Kasumi-1 (cell line): Measurements from ENCODE around the gene ACOXL.
A peak's percentile ranks its signal among the peaks of the same experiment; 100 is the strongest.
"Not testable (repeated sequence)": the region's sequence is repeated elsewhere in the genome, so short reads cannot be mapped to it uniquely, and the experiment has no call there.

Experiments used
- DNase-seq, 2 experiments: peaks; one replicate each; lab custom pipeline; 2025; lab: John Stamatoyannopoulos, UW

The ACOXL gene

GRCh38 chr2:111061191-111061590, 328.8 kb downstream of the ACOXL start:
- no peak for DNase-seq

GRCh38 chr2:111062417-111062816, 330.0 kb downstream of the ACOXL start:
- DNase-seq, result no peak

- peak; percentile 58 to 65 for DNase-seq
Measured at GRCh38 chr2:111066062-111066593, 333.8 kb downstream of the ACOXL start.

GRCh38 chr2:111068435-111069058, 336.2 kb downstream of the ACOXL start:
- peak; percentile 11 to 13 for DNase-seq

- no peak for DNase-seq
Measured at GRCh38 chr2:111069722-111070121, 337.3 kb downstream of the ACOXL start.

GRCh38 chr2:111071600-111072171, 339.3 kb downstream of the ACOXL start:
- DNase-seq, result no peak

- DNase-seq, result no peak
Measured at GRCh38 chr2:111072220-111072871, 340.0 kb downstream of the ACOXL start.

- DNase-seq, result not testable (repeated sequence)
Measured at GRCh38 chr2:111082659-111083058, 350.3 kb downstream of the ACOXL start.

- DNase-seq, result no peak
Measured at GRCh38 chr2:111091811-111092211, 359.4 kb downstream of the ACOXL start.

GRCh38 chr2:111094691-111095090, 362.3 kb downstream of the ACOXL start:
- DNase-seq, result no peak

- no peak for DNase-seq
Measured at GRCh38 chr2:111095434-111095833, 363.1 kb downstream of the ACOXL start.

- DNase-seq, result no peak
Measured at GRCh38 chr2:111099402-111099801, 367.0 kb downstream of the ACOXL start.

- no peak for DNase-seq
Measured at GRCh38 chr2:111100087-111100764, 367.9 kb downstream of the ACOXL start.

- peak in 1 of 2 experiments; percentile 12 for DNase-seq
Measured at GRCh38 chr2:111100765-111101162, 368.4 kb downstream of the ACOXL start.

GRCh38 chr2:111101592-111101991, 369.2 kb downstream of the ACOXL start:
- DNase-seq, result no peak

GRCh38 chr2:111102216-111102615, 369.8 kb downstream of the ACOXL start:
- no peak for DNase-seq

GRCh38 chr2:111105926-111106325, 373.6 kb downstream of the ACOXL start:
- no peak for DNase-seq

- DNase-seq, result peak; percentile 6 to 37
Measured at GRCh38 chr2:111106706-111107105, 374.3 kb downstream of the ACOXL start.

- DNase-seq, result no peak
Measured at GRCh38 chr2:111108745-111109271, 376.4 kb downstream of the ACOXL start.

- no peak for DNase-seq
Measured at GRCh38 chr2:111111101-111111755, 378.9 kb downstream of the ACOXL start.

- no peak for DNase-seq
Measured at GRCh38 chr2:111113838-111114237, 381.5 kb downstream of the ACOXL start.
